GM18868 (cell line): ENCODE results near the gene SFRP5.
A peak's percentile ranks its signal among the peaks of the same experiment; 100 is the strongest.

ENCODE experiments used
- ATAC-seq: cut with Tn5 transposase; IDR thresholded peaks from one replicate; pipeline ENCODE4 v1.9.1; 2021; ENCODE audit warnings: mild to moderate bottlenecking, moderate library complexity; ENCODE audit not compliant: unreplicated experiment

The SFRP5 gene

GRCh38 chr10:97743169-97743943, 28.4 kb downstream of the SFRP5 start:
- ATAC-seq, result no peak

DNA sequence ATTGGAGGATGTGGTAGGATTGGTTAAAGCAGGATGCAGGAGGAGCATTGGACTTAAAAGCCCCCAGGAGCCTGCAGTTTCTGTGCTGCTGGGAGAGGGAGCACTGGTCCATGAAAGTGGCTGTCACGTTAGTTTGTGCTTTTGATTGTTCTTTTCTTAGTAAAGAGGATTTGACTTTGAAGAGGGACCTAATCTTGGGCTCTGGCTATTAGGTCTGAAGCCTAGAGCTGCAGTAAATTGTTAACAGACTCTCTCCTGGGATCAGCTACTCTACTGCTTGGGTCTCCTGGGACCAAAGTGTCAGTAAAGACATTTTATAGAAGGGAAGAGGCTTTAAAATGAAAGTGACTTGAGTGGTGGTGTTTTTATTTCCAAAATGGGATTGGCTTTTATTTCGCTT, 31.2 kb downstream of the SFRP5 start:
- ATAC-seq, result no peak

GRCh38 chr10:97738616-97739015, 33.2 kb downstream of the SFRP5 start:
- no peak for ATAC-seq

GRCh38 chr10:97737770-97738265, 34.0 kb downstream of the SFRP5 start:
- peak; percentile 7 for ATAC-seq

DNA sequence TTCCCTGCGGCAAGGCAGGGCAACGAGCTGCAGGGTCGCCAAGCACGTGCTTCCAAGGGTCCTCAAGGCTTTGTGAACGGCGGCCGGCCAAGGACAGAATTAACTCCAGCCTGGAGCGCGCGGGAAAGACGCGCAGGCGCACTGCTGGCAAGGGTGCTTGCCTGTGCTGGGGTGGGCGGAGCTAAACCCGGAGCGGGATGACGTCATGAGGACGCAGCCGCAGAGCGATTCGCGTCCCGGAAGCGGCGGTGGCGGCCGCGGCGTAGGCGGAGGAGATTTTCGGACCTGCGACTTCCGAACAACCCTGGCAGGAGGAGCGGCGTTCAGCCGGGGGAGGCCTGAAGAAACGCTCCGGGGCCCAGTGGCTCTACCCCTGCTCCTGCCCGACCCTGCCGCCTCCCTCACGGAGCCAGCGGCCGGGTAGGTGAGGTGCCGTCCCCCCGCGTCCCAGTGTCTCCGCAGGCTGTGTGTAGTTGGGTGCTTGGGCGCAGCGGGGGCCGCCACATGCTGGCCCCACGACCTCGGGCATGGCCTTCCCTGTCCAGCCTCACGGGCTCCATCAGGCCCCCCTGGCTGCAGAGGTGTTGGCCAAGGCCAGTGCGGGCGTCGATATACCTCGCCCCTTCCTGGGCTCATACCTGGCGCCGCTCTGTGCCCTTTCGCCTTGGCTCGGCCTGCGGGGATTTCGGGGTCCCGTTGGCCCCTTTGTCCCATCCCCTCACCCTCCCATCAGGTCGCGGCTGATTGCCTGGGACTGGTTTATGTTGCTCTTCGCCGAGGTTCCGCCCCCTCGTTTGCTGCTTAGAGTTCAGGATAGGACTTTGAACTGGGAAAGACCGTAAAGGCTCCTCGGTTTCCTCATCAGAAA, 34.7 kb downstream of the SFRP5 start, which contains the start of gene ZFYVE27:
TSS of gene ZFYVE27 (plus strand) at position 227 of the 868 bp plus-strand sequence. CDS start 1,350 bp downstream, outside the sequence.
- ATAC-seq, result peak; percentile 85

DNA sequence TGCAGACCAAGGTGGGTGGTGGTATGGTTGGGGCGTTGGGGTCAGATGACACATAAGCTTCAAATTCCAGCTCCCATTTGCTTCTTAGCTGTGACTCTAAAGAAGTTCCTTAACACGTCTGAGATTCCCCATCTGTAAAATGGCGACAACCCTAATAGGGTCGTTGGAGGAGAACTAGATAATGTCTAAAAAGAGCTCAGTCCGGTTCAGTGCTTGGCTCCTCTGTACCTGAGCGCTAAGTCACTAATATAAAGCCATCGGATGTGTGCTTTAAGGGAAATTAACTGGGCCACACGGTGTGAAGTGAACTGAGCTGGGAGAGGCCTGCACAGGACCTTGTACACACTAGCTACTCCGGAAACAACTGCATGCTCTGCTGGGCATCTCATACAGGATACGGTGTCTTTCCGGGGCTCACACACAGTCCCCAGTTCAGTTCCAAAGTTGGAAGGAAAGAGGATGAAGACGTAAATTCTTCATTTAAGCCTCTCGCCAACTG, 35.3 kb downstream of the SFRP5 start:
- peak; percentile 66 for ATAC-seq

- ATAC-seq, result no peak
Measured at GRCh38 chr10:97734021-97734420, 37.8 kb downstream of the SFRP5 start.

- ATAC-seq, result no peak
Measured at GRCh38 chr10:97733256-97733655, 38.5 kb downstream of the SFRP5 start.

DNA sequence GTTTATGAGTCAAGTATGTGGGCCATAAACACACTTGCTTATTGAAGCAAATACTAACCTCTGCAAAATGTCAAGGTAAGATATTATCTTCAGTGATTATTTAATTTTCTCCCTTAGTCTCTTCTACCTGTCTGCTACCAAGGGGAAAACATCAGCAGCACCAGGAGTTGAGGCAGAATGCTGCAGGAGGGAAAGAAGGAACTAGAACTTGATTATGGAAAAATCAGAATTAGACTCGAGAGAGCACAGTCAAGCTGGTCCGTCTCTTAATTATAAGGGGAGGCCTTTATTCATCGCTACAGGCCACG, 39.8 kb downstream of the SFRP5 start:
- ATAC-seq, result no peak

- no peak for ATAC-seq
Measured at GRCh38 chr10:97731346-97732051, 40.3 kb downstream of the SFRP5 start.

DNA sequence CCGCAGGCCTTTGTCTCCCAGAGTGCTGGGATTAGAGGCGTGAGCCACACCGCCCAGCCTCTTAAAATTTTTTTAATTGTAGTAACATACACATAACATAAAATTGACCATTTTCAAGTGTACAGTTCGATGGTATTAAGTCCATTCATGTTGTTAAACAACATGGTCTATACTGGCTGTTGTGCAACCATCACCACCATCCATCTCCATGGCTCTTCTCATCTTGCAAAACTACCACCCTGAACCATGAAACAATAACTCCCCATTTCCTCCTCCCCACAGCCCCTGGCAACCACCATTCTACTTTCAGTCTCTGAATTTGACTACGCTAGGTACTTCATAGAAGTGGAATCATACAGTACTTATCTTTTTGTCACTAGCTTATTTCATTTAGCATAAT, 42.8 kb downstream of the SFRP5 start:
- no peak for ATAC-seq

DNA sequence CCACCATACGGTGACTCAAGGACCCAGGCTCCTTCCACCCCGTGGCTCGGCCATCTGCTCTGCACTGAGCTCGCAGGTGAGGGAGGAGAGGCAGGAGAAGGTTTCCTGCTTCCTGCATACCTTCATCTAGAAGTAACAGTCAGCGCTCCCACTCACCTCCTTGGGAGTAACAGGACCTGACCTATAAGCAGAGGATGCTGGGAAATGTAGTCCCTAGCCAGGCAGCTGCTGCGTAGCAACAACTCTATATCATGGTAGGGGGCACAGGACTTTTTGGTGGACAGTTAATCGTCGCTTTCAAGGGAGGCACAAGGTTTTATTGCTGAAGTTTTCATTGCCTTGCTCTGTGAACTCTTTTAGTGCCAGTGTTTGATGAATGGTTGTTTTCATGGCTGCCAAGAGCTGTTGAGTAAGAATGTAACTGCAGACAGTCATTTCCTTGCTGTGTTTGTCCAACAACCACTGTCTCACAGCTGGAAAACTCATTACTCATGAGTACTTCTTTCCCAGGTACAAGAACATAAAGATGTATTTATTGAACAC, 45.1 kb downstream of the SFRP5 start:
- ATAC-seq, result no peak

DNA sequence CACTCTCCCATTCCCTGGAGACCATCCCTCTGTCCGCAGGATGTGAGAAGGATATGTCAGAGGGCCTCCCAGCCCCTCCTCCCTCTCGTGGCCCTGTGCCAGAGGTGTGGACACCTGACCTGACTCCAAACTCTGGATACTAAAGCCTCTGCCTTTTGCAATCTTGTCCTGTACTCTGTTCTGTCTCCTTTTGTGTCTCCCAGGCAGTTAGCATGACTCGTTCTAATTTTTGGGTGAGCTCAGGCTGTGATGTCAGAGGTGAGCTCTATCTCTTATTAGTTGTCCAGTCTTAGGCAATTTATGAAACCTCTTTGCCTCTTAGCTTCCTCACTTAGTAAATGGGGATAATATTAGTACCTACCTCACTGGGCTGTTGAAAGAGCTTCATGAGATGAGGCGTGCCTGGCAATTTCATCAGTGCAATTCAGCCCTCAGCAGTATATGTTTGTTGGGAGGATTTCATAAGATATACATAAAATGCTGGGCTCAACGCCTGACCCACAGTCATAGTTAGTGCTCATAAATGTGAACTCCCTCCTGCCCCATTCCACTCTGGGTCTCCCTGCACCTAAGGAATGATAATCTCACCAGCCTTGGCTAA, 47.4 kb downstream of the SFRP5 start:
- ATAC-seq, result no peak

DNA sequence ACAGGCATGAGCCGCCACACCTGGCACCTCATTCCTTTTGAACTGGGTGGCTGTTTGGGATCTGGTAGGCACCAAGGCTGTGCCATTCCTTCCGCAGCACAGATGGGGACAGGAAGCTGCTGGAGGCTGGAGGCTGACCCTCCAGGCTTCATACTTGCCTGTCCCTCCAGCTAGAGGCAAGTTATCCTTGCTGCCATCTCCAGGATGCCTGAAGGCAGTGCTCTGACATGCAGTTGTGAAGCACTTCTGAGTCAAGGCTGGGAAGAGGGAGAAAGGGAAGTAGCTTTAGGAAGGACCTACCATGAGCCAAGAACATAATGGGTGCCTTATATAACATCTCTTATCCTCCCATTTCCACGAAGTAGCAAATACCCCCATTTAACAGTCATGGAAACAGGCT, 48.8 kb downstream of the SFRP5 start:
- ATAC-seq, result no peak

- no peak for ATAC-seq
Measured at GRCh38 chr10:97721871-97722780, 49.7 kb downstream of the SFRP5 start.

- ATAC-seq, result no peak
Measured at GRCh38 chr10:97719602-97720001, 52.2 kb downstream of the SFRP5 start.

- ATAC-seq, result no peak
Measured at GRCh38 chr10:97718659-97719142, 53.1 kb downstream of the SFRP5 start.

DNA sequence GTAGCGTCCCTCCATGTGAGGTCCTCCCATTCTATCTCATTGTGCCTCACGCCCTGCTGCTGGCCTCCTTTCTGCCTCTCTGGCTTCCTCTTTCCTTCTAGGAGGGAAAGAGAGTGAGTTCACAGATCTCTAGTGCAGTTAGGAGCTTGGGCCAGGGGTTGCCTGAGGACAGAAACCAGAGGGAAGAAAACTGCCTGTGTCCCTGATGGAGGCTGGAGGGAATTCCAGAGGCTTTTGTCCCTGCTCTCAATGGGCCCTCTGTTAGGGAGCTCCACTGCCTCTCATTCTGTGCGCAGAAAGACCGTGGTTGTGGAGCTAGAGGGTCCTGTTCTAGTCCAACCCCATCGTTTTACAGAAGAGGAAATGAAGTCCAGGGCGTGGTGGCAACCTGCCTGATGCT, 53.6 kb downstream of the SFRP5 start:
- no peak for ATAC-seq

DNA sequence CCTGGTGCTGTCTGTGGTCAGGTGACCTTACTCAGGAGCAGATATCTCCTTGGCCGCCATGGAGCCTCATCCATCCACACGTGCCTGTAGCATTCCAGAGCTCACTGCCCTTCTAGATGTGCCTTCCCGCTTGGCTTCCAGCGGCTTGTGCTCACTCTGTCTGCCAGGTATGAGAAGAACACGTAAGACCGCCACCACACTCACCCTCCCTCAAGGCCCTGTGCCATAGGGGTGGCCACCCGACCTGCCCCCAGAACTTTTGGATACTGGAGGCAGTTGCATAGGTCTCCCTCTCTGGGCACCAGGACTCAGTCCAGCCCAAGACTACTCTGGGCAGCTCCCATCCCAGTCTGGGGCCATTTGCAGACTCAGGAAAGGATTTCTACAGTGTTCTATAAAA, 54.2 kb downstream of the SFRP5 start:
- ATAC-seq, result no peak
